Stimulated activated CD4-positive, alpha-beta T cell treated with anti-CD3 and anti-CD28 coated beads, TNF-alpha, amount 100 ng/mL, for 4 hours (primary cell): Measurements from ENCODE around the gene TRAF3IP1.

Source experiments
- DNase-seq, 3 experiments: peaks; one replicate each; pipeline ENCODE4 v3.0.0-alpha.2; 2020; ENCODE audit warnings: low read depth in 3 of 3

TRAF3IP1 gene

GRCh38 chr2:238287737-238288649 lies 32.3 kb upstream of the TRAF3IP1 start, which contains the start of gene PER2:
Gene PER2, minus strand, starts transcription at chr2:238288610. Its CDS starts 10,674 bp downstream, at chr2:238277936.
- peak in 1 of 3 experiments; percentile 25 for DNase-seq

- peak; percentile 93 to 95 (median 95) for DNase-seq
These were observed 31.4 kb upstream of the TRAF3IP1 start for GRCh38 chr2:238288650-238289573.

- DNase-seq: no peak
These were observed 30.7 kb upstream of the TRAF3IP1 start for GRCh38 chr2:238289574-238289973.

GRCh38 chr2:238290091-238290509 lies 30.2 kb upstream of the TRAF3IP1 start:
- no peak for DNase-seq

- no peak for DNase-seq
These were observed 29.4 kb upstream of the TRAF3IP1 start for GRCh38 chr2:238290715-238291549.

- DNase-seq: no peak
These were observed 28.6 kb upstream of the TRAF3IP1 start for GRCh38 chr2:238291550-238292281.

GRCh38 chr2:238294046-238294392 lies 26.3 kb upstream of the TRAF3IP1 start:
- no peak for DNase-seq

- DNase-seq: no peak
These were observed 25.8 kb upstream of the TRAF3IP1 start for GRCh38 chr2:238294393-238295143.

GRCh38 chr2:238295144-238296112 lies 24.9 kb upstream of the TRAF3IP1 start:
- no peak for DNase-seq

- no peak for DNase-seq
These were observed 23.5 kb upstream of the TRAF3IP1 start for GRCh38 chr2:238296638-238297457.

GRCh38 chr2:238299803-238300202 lies 20.5 kb upstream of the TRAF3IP1 start:
- DNase-seq: no peak

- DNase-seq: no peak
These were observed 18.2 kb upstream of the TRAF3IP1 start for GRCh38 chr2:238302087-238302486.

GRCh38 chr2:238302751-238303150 lies 17.6 kb upstream of the TRAF3IP1 start:
- DNase-seq: no peak

GRCh38 chr2:238304116-238304515 lies 16.2 kb upstream of the TRAF3IP1 start:
- no peak for DNase-seq

- DNase-seq: no peak
These were observed 15.0 kb upstream of the TRAF3IP1 start for GRCh38 chr2:238305092-238305862.

GRCh38 chr2:238305965-238306671 lies 14.2 kb upstream of the TRAF3IP1 start:
- DNase-seq: no peak

GRCh38 chr2:238306672-238306998 lies 13.7 kb upstream of the TRAF3IP1 start:
- DNase-seq: no peak
